Measurements from ENCODE around the gene RNF17.

GRCh38 chr13:24905242-24905641 is 141.3 kb downstream of the RNF17 start:
- TF ChIP-seq ATF3 (IDR thresholded peaks at IDR 0.05; ENCODE audit: borderline replicate concordance, extremely low read depth, low read depth, low read length), result no peak
- TF ChIP-seq MYC (IDR thresholded peaks at IDR 0.05; ENCODE audit: insufficient read depth, insufficient read length, insufficient replicate concordance, low read length, severe bottlenecking), result no peak
- TF ChIP-seq ZNF687 (IDR thresholded peaks at IDR 0.05), result no peak

All from GM12878 (cell line).